ENCODE data around the gene CEACAM19. TPM values are rescaled to one million over a fixed set of nuclear protein-coding genes. Genes with fewer than 3 reads are reported as not detected.

Gene CEACAM19
- total RNA-seq, 2 experiments from 2014 or later, result not detected

DNA sequence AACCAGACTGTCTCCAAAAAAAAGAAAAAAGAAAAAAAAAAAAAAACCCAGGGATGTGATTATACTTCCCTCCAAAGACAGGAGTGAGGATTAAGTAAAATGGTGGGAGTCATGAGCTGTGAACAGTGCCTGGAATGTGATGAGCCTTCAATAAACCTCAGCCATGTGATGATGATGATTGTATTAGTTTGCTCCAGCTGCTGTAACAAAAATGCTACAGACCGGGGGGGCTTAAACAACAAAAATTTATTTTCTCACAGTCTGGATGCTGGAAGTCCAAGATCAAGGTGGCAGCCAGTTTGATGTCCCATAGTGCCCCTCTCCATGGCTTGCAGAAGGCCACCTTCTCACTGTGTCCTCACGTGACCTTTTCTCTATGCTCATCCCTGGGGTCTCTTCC is 36.5 kb upstream of the CEACAM19 start:
- Histone ChIP-seq H3K9me2 (ENCODE audit: insufficient read depth, low read length) (no peaks in the 10 kb centered on the region), H2AFZ (ENCODE audit: low read length) (no peak overlapping the region), H3K4me2 (ENCODE audit: low read length) (no peak overlapping the region), H3K27ac (ENCODE audit: low read depth, low read length, poor library complexity, severe bottlenecking) (no peak overlapping the region), H4K20me1 (ENCODE audit: insufficient read depth, low read length) (no peaks in the 10 kb centered on the region), H3K4me1 (ENCODE audit: insufficient read depth, low read length, poor library complexity, severe bottlenecking) (no peaks in the 10 kb centered on the region), H3K9me3 (ENCODE audit: low read length) (no peaks in the 10 kb centered on the region), H3K79me2 (ENCODE audit: insufficient read depth, low read depth, low read length) (no peaks in the 10 kb centered on the region), H3K36me3 (ENCODE audit: insufficient read depth, low read length) (no peaks in the 10 kb centered on the region), H3K4me3 (ENCODE audit: low read depth, low read length, poor library complexity, severe bottlenecking) (no peak overlapping the region)
- intact Hi-C loops (cut with micrococcal nuclease; ENCODE audit: unreplicated experiment), result no loop called here
- ChIA-PET POLR2A (no interaction called here), CTCF (ENCODE audit: unreplicated experiment) (no interaction called here)
- DNase-seq (ENCODE audit: low spot score), result no peak
- TF ChIP-seq EZH2phosphoT487 (IDR thresholded peaks at IDR 0.05; ENCODE audit: borderline replicate concordance, low read depth, low read length), result no peak
- no peak for TF ChIP-seq CTCF (conservative IDR thresholded peaks at IDR 0.05; ENCODE audit: low read length)
- BruUV-seq (replicated peaks), result no TSS peak

GRCh38 chr19:44635581-44636438 is 35.5 kb upstream of the CEACAM19 start:
- ChIA-PET POLR2A (no interaction called here), CTCF (ENCODE audit: unreplicated experiment) (no interaction called here)
- no peak overlapping the region for H3K27ac ChIP-seq (ENCODE audit: low read depth, low read length, poor library complexity, severe bottlenecking)
- no peaks in the 10 kb centered on the region for H3K4me1 ChIP-seq (ENCODE audit: insufficient read depth, low read length, poor library complexity, severe bottlenecking)
- H2AFZ ChIP-seq (ENCODE audit: low read length), result no peak overlapping the region
- intact Hi-C loops (cut with micrococcal nuclease; ENCODE audit: unreplicated experiment), result no loop called here
- TF ChIP-seq CTCF (conservative IDR thresholded peaks at IDR 0.05; ENCODE audit: low read length) (no peak), EZH2phosphoT487 (IDR thresholded peaks at IDR 0.05; ENCODE audit: borderline replicate concordance, low read depth, low read length) (no peak)
- no TSS peak for BruUV-seq (replicated peaks)
- H3K4me3 ChIP-seq (ENCODE audit: low read depth, low read length, poor library complexity, severe bottlenecking), result no peak overlapping the region
- no peaks in the 10 kb centered on the region for H3K36me3 ChIP-seq (ENCODE audit: insufficient read depth, low read length)
- DNase-seq (ENCODE audit: low spot score), result no peak
- H3K79me2 ChIP-seq (ENCODE audit: insufficient read depth, low read depth, low read length), result no peaks in the 10 kb centered on the region
- H3K4me2 ChIP-seq (ENCODE audit: low read length), result no peak overlapping the region
- H3K9me3 ChIP-seq (ENCODE audit: low read length), result no peaks in the 10 kb centered on the region
- no peaks in the 10 kb centered on the region for H3K9me2 ChIP-seq (ENCODE audit: insufficient read depth, low read length)
- no peaks in the 10 kb centered on the region for H4K20me1 ChIP-seq (ENCODE audit: insufficient read depth, low read length)
